ENCODE results near the gene TMEM184B.
A peak's percentile ranks its signal among the peaks of the same experiment; 100 is the strongest.

DNA sequence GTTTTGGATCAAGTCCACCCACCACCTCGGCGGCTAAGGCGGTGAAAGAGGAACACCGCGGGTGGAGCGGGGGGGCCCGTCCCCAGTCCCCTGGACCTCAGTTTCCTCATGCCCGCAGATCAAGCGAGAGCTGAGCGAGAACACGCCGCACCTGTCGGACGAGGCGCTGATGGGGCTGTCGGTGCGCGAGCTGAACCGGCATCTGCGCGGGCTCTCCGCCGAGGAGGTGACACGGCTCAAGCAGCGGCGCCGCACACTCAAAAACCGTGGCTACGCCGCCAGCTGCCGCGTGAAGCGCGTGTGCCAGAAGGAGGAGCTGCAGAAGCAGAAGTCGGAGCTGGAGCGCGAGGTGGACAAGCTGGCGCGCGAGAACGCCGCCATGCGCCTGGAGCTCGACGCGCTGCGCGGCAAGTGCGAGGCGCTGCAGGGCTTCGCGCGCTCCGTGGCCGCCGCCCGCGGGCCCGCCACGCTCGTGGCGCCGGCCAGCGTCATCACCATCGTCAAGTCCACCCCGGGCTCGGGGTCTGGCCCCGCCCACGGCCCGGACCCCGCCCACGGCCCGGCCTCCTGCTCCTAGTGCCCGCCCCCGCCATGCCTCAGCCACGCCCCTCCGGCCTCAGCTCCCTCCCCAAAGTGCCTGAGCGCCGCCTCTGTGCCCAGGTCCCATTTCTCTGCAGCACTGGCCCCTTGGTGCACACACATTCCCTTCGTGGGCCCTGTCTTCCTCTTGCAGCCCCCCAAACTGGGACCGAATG lies 58.3 kb downstream of the TMEM184B start:
- TF ChIP-seq, protein P1, sequence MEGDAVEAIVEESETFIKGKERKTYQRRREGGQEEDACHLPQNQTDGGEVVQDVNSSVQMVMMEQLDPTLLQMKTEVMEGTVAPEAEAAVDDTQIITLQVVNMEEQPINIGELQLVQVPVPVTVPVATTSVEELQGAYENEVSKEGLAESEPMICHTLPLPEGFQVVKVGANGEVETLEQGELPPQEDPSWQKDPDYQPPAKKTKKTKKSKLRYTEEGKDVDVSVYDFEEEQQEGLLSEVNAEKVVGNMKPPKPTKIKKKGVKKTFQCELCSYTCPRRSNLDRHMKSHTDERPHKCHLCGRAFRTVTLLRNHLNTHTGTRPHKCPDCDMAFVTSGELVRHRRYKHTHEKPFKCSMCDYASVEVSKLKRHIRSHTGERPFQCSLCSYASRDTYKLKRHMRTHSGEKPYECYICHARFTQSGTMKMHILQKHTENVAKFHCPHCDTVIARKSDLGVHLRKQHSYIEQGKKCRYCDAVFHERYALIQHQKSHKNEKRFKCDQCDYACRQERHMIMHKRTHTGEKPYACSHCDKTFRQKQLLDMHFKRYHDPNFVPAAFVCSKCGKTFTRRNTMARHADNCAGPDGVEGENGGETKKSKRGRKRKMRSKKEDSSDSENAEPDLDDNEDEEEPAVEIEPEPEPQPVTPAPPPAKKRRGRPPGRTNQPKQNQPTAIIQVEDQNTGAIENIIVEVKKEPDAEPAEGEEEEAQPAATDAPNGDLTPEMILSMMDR (IDR thresholded peaks at IDR 0.05) = peak in 3 of 4 donors; percentile 20 to 30 (median 25)
- TF ChIP-seq POLR2A (IDR thresholded peaks at IDR 0.05) = peak; percentile 41
